SU-DHL-6 (cell line): Measurements from ENCODE around the gene GPR141.

ENCODE experiments used
- CTCF ChIP-seq: fragments of 200-600 bp; sonication (generic); IDR thresholded peaks from one replicate; pipeline ENCODE4 v1.5.1; 2017; ENCODE audit warnings: antibody characterized with exemption, mild to moderate bottlenecking, low read length, moderate library complexity; ENCODE audit not compliant: insufficient read depth, poor library complexity, severe bottlenecking
- EZH2phosphoT487 ChIP-seq: fragments of 200-600 bp; sonication (generic), shearing (Covaris generic); conservative IDR thresholded peaks from 2 replicates; pipeline ENCODE4 v1.6.1; 2018; ENCODE audit warnings: mild to moderate bottlenecking, antibody characterized with exemption, low read length, moderate library complexity, mixed read lengths

- no peak for TF ChIP-seq EZH2phosphoT487
- no peak for TF ChIP-seq CTCF
Measured at GRCh38 chr7:37786741-37787569, 103.4 kb downstream of the GPR141 start.
